ENCODE results near the gene SPATA7.

GRCh38 chr14:88384718-88385117 is 739 bp upstream of the SPATA7 start:
- TF ChIP-seq PATZ1 (CRISPR knock-in tag; IDR thresholded peaks at IDR 0.05; ENCODE audit: borderline replicate concordance) (peak; percentile 30; the same call in 1 of the 2 replicates), ZC3H10 (CRISPR knock-in tag; IDR thresholded peaks at IDR 0.05) (no peak), ZNF8 (CRISPR knock-in tag; IDR thresholded peaks at IDR 0.05) (no peak), ZFP3 (CRISPR knock-in tag; IDR thresholded peaks at IDR 0.05) (no peak), ISL1 (CRISPR knock-in tag; IDR thresholded peaks at IDR 0.05) (no peak), POU6F1 (CRISPR knock-in tag; IDR thresholded peaks at IDR 0.05; ENCODE audit: borderline replicate concordance, low read depth) (no peak)
